ENCODE data around the gene SPC24. TPM values are rescaled to one million over a fixed set of nuclear protein-coding genes. Genes with fewer than 3 reads are reported as not detected.

Gene SPC24
- total and polyA plus RNA-seq, 3 donors from 2014 or later, result 5.4 to 7.4 (median 7.1) TPM

- no peak overlapping the region for H3K4me3 ChIP-seq
- WGBS, 2 donors, result 67 to 76% methylated on average over 11 of the region's 11 CpGs
- TF ChIP-seq, protein P1, sequence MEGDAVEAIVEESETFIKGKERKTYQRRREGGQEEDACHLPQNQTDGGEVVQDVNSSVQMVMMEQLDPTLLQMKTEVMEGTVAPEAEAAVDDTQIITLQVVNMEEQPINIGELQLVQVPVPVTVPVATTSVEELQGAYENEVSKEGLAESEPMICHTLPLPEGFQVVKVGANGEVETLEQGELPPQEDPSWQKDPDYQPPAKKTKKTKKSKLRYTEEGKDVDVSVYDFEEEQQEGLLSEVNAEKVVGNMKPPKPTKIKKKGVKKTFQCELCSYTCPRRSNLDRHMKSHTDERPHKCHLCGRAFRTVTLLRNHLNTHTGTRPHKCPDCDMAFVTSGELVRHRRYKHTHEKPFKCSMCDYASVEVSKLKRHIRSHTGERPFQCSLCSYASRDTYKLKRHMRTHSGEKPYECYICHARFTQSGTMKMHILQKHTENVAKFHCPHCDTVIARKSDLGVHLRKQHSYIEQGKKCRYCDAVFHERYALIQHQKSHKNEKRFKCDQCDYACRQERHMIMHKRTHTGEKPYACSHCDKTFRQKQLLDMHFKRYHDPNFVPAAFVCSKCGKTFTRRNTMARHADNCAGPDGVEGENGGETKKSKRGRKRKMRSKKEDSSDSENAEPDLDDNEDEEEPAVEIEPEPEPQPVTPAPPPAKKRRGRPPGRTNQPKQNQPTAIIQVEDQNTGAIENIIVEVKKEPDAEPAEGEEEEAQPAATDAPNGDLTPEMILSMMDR (IDR thresholded peaks at IDR 0.05), result no peak
- TF ChIP-seq POLR2A (IDR thresholded peaks at IDR 0.05), result no peak
- no peaks in the 10 kb centered on the region for H3K27me3 ChIP-seq
- H3K27ac ChIP-seq, result no peak overlapping the region
- no peaks in the 10 kb centered on the region for H3K9me3 ChIP-seq
- intact Hi-C loops (cut with DNase I; ENCODE audit: low total_unique reads), result loop anchor here (10.0 kb wide), 1 partner anchor 81 kb away; no protein-coding TSS in a partner anchor
- H3K4me1 ChIP-seq, result no peaks in the 10 kb centered on the region
- no peaks in the 10 kb centered on the region for H3K36me3 ChIP-seq (ENCODE audit: low read depth, missing control alignments)
- DNase-seq, result no peak
Observed at GRCh38 chr19:11115895-11116446, 39.6 kb downstream of the SPC24 start.

GRCh38 chr19:11115042-11115441 is 40.5 kb downstream of the SPC24 start:
- no peak for DNase-seq
- intact Hi-C loops (cut with DNase I; ENCODE audit: low total_unique reads), result loop anchor here (10.0 kb wide), 1 partner anchor 80 kb away; no protein-coding TSS in a partner anchor
- Histone ChIP-seq H3K36me3 (ENCODE audit: low read depth, missing control alignments) (no peaks in the 10 kb centered on the region), H3K4me3 (no peak overlapping the region), H3K9me3 (no peaks in the 10 kb centered on the region), H3K27ac (no peak overlapping the region), H3K27me3 (no peaks in the 10 kb centered on the region), H3K4me1 (no peaks in the 10 kb centered on the region)
- 88 to 92% methylated on average over 4 to 5 of the region's 5 CpGs for WGBS, 2 donors
- TF ChIP-seq POLR2A (IDR thresholded peaks at IDR 0.05), result no peak
- TF ChIP-seq, protein P1 (IDR thresholded peaks at IDR 0.05), result no peak

DNA sequence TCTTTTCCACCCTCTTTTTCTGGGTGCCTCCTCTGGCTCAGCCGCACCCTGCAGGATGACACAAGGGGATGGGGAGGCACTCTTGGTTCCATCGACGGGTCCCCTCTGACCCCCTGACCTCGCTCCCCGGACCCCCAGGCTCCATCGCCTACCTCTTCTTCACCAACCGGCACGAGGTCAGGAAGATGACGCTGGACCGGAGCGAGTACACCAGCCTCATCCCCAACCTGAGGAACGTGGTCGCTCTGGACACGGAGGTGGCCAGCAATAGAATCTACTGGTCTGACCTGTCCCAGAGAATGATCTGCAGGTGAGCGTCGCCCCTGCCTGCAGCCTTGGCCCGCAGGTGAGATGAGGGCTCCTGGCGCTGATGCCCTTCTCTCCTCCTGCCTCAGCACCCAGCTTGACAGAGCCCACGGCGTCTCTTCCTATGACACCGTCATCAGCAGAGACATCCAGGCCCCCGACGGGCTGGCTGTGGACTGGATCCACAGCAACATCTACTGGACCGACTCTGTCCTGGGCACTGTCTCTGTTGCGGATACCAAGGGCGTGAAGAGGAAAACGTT is 42.4 kb downstream of the SPC24 start:
- Histone ChIP-seq H3K4me1 (no peaks in the 10 kb centered on the region), H3K27ac (no peak overlapping the region), H3K36me3 (ENCODE audit: low read depth, missing control alignments) (no peaks in the 10 kb centered on the region), H3K4me3 (no peak overlapping the region), H3K9me3 (no peaks in the 10 kb centered on the region), H3K27me3 (no peaks in the 10 kb centered on the region)
- no peak for DNase-seq
- intact Hi-C loops (cut with DNase I; ENCODE audit: low total_unique reads), result loop anchor here (10.0 kb wide), 1 partner anchor 78 kb away; no protein-coding TSS in a partner anchor
- 94% methylated on average over 27 of the region's 27 CpGs for WGBS, 2 donors
- no peak for TF ChIP-seq POLR2A (IDR thresholded peaks at IDR 0.05)

GRCh38 chr19:11111771-11112144 is 43.8 kb downstream of the SPC24 start:
- Histone ChIP-seq H3K4me3 (no peak overlapping the region), H3K27me3 (no peaks in the 10 kb centered on the region), H3K36me3 (ENCODE audit: low read depth, missing control alignments) (no peaks in the 10 kb centered on the region), H3K27ac (no peak overlapping the region), H3K4me1 (no peaks in the 10 kb centered on the region), H3K9me3 (no peaks in the 10 kb centered on the region)
- intact Hi-C loops (cut with DNase I; ENCODE audit: low total_unique reads), result loop anchor here (10.0 kb wide), 1 partner anchor 77 kb away; no protein-coding TSS in a partner anchor
- TF ChIP-seq, protein P1 (IDR thresholded peaks at IDR 0.05), result no peak
- no peak for TF ChIP-seq POLR2A (IDR thresholded peaks at IDR 0.05)
- 84% methylated on average over 8 of the region's 8 CpGs for WGBS, 2 donors
- DNase-seq, result no peak

DNA sequence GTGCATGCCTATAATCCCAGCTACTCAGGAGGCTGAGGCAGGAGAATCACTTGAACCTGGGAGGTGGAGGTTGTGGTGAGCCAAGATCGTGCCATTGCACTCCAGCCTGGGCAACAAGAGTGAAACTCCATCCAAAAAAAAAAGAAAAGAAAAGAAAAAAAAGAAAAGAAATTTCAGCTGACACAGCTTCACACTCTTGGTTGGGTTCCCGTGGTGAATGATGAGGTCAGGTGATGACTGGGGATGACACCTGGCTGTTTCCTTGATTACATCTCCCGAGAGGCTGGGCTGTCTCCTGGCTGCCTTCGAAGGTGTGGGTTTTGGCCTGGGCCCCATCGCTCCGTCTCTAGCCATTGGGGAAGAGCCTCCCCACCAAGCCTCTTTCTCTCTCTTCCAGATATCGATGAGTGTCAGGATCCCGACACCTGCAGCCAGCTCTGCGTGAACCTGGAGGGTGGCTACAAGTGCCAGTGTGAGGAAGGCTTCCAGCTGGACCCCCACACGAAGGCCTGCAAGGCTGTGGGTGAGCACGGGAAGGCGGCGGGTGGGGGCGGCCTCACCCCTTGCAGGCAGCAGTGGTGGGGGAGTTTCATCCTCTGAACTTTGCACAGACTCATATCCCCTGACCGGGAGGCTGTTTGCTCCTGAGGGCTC is 44.3 kb downstream of the SPC24 start:
- H3K27ac ChIP-seq, result no peak overlapping the region
- no peak for TF ChIP-seq POLR2A (IDR thresholded peaks at IDR 0.05)
- TF ChIP-seq, protein P1 (IDR thresholded peaks at IDR 0.05), result no peak
- WGBS, 2 donors, result 90 to 93% methylated on average over 15 of the region's 15 CpGs
- H3K4me1 ChIP-seq, result no peaks in the 10 kb centered on the region
- H3K27me3 ChIP-seq, result no peaks in the 10 kb centered on the region
- no peak for DNase-seq
- intact Hi-C loops (cut with DNase I; ENCODE audit: low total_unique reads), result loop anchor here (10.0 kb wide), 1 partner anchor 76 kb away; no protein-coding TSS in a partner anchor
- no peaks in the 10 kb centered on the region for H3K36me3 ChIP-seq (ENCODE audit: low read depth, missing control alignments)
- H3K9me3 ChIP-seq, result no peaks in the 10 kb centered on the region
- H3K4me3 ChIP-seq, result no peak overlapping the region

All from testis (tissue), 3 donors.